HG03378 (cell line): ENCODE results near the gene FGFR2.

Experiments
- ATAC-seq: cut with Tn5 transposase; IDR thresholded peaks from one replicate; pipeline ENCODE4 v1.9.1; 2021; ENCODE audit warnings: mild to moderate bottlenecking, moderate library complexity; ENCODE audit not compliant: unreplicated experiment

FGFR2 gene

GRCh38 chr10:121610798-121611323, 12.6 kb upstream of the FGFR2 start:
- no peak for ATAC-seq

GRCh38 chr10:121609426-121610380, 11.5 kb upstream of the FGFR2 start:
- no peak for ATAC-seq

GRCh38 chr10:121608469-121609190, 10.4 kb upstream of the FGFR2 start:
- no peak for ATAC-seq

GRCh38 chr10:121607310-121608055, 9.2 kb upstream of the FGFR2 start:
- ATAC-seq = no peak

GRCh38 chr10:121605708-121606107, 7.5 kb upstream of the FGFR2 start:
- no peak for ATAC-seq

- no peak for ATAC-seq
Observed at GRCh38 chr10:121601458-121601857, 3.2 kb upstream of the FGFR2 start.

GRCh38 chr10:121600611-121601010, 2.4 kb upstream of the FGFR2 start:
- ATAC-seq = no peak

GRCh38 chr10:121599947-121600346, 1.7 kb upstream of the FGFR2 start:
- ATAC-seq = no peak

GRCh38 chr10:121597504-121598262, 561 bp downstream of the FGFR2 start:
- no peak for ATAC-seq

- no peak for ATAC-seq
Observed at GRCh38 chr10:121596689-121597503, 1.3 kb downstream of the FGFR2 start.

- ATAC-seq = no peak
Observed at GRCh38 chr10:121595806-121596688, 2.2 kb downstream of the FGFR2 start.

GRCh38 chr10:121595351-121595805, 2.9 kb downstream of the FGFR2 start:
- ATAC-seq = no peak

- no peak for ATAC-seq
Observed at GRCh38 chr10:121594623-121595350, 3.5 kb downstream of the FGFR2 start.

GRCh38 chr10:121594076-121594475, 4.2 kb downstream of the FGFR2 start:
- ATAC-seq = no peak

- ATAC-seq = no peak
Observed at GRCh38 chr10:121593281-121594075, 4.8 kb downstream of the FGFR2 start.

- ATAC-seq = no peak
Observed at GRCh38 chr10:121592155-121592890, 5.9 kb downstream of the FGFR2 start.
